Inflammatory macrophage (primary cell): Measurements from ENCODE around the gene ZNF697.
"Not testable (repeated sequence)": the region's sequence is repeated elsewhere in the genome, so short reads cannot be mapped to it uniquely, and the experiment has no call there.

Source experiments
- DNase-seq, 2 donors: peaks; one replicate each; pipeline ENCODE4 v3.0.0-alpha.2; 2020 to 2022

Gene ZNF697

DNA sequence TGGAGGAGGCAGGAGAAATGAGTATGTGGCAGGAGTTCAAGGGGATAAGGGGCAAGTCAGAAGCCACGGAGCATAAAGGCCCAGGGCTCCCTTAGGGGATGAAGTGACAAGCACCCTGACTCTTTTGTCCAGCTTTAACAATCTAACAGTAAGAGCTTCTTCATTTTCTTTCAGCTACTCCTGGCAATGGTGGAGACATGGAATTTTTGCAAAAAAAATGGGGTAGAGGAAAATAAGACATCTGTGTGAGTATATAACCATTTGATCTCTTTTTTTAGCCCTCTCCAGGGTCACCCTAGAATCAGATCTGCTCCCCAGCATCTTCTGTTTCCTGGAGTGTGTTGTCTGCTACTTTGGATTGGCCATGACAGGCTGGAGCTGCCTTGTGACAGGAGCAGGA, 47.1 kb downstream of the ZNF697 start:
- DNase-seq: no peak

DNA sequence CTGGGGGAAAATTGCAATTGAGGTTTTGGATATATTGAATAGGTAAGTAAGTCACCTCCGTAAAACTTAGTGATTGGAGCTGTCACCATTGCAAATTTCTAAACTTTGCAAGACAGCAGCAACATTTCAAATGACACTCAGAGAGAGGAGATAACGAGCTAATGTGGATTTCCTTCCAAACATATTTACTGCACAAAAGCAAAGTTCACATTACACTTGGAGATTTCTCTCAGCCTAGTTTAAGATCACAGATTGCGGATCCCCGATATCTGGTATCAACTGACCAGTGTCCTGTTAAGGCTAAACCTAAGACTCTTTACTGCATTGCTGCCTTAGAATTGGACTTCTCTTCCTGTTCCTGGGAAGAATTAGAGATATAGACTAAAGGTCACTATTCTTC, 47.5 kb downstream of the ZNF697 start:
- DNase-seq: no peak

DNA sequence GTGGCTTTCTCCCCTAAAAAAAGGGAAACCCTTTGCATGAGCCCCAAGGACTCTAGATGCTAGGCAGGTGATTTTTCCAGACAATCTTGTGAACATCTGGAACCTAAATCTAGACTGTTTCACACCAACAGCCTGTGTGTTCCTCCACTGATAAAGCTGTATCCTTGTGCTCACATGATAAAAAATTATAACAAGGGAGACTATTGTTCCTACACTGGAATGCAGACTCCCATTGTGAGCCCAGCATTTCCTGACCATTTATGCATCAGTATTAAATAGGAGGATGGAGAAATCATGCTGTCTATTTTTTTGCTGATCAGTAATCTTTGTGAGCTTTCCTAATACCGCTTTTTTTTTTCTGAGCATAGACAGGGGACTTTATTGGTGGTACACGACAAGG, 52.5 kb downstream of the ZNF697 start:
- no peak for DNase-seq

DNA sequence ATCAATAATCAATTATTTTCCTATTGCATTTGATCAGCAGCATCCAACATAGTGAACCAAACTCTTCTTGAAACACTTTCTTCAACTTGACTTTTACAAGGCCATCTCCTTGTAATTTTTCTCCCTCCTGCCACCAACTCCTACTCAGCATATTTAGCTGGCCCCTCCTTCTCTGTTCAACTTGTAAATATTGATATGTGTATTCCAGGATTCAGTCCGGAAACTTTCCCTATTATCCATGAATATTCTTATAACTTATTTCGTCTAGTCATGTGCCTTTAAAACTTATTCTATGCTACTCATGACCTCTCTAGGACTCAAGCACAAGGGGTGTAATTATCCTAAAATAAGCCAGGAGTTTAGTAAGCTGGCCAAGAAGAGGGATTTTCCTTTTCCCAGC, 52.9 kb downstream of the ZNF697 start:
- DNase-seq: no peak

DNA sequence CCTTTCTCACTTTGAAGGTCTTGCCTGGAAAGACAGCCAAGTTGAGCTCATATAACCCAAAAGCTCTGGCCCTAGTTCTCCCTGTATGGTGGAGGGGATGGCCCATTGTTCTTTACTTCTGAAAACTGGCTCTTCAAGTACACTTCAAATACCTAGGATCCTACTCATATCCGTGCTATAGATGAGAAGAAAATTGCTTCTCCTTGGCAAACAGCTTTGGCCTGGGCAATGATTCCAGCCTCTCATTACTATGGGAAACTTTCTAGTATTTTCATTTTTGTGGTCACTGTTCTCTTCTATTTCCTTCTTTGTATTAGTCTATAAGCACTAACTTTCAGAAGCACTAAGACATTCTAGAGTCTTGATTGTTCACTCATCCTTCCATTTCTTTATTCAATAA, 53.7 kb downstream of the ZNF697 start:
- DNase-seq: no peak

DNA sequence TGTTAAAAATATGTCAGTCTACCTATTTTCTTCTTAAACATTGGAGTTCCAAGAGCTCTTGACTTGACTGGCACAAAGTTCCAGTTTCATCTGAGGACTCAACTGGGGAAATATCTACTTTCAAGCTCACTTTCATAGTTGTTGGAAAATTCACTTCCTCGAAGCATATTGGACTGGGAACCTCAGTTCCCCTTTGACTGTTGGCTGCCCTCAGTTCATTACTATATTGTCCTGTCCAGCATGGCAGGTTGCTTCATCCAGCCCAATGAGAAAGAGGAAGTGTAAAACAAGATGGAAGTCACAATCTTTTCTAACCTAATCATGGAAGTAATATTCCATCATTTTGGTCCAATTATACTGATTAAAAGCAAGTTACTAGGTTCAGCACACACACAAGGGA, 54.3 kb downstream of the ZNF697 start:
- peak; percentile 72 to 77 for DNase-seq

DNA sequence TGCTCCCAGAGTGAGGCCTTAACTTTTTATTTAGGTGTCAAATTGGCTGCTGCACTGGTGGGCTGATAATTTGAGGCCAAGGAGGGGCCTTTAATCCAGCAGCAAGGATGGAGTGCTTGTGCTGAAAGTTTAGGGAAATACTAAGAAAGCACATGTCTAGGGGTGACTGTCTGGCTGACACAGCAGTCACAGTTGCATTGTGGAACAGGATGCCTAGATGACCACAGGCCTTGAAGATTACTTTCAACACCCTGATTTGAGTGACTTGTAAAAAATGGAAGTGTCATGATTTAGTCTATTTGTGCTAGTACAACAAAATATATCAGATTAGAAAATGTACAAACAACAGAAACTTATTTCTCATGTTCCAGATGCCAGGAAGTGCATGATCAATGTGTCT, 57.7 kb downstream of the ZNF697 start:
- peak; percentile 75 to 88 for DNase-seq

DNA sequence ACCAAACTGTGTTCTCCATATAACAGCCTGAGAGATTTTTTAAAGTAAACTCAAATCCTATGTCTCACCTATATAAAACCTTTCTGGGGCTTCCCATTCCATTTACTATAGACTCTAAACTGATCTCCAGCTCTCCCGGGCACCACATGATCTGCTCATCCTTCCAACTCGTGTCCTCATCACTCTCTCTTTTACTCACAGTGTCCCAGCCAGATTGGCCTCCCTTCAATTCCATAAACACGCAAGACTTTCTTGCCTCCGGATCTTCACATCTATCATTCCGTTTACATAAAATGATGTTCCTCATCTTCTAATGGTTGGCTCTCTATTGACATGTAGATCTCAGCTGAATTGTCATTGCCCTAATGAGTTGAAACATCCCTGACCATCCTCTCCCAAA, 59.4 kb downstream of the ZNF697 start:
- no peak for DNase-seq

DNA sequence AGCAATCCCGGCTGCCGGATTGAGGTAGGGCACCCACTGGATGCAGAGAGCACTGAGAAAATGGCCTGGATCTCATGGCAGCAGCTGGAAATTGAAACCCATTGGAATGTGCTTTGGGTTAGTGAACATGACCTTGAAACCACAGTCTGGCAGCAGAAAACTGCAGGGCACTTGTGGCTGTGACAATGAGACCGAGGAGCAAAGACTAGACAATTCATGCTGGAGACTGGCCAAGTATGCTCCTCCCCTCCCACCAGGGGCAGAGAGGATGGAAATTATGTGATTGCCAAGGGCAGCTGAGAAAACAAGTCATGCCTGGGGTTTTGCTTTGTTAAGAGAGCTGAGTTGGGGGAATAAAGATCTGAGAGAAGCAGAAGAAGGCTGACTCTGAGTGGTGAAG, 60.7 kb downstream of the ZNF697 start:
- DNase-seq: no peak

DNA sequence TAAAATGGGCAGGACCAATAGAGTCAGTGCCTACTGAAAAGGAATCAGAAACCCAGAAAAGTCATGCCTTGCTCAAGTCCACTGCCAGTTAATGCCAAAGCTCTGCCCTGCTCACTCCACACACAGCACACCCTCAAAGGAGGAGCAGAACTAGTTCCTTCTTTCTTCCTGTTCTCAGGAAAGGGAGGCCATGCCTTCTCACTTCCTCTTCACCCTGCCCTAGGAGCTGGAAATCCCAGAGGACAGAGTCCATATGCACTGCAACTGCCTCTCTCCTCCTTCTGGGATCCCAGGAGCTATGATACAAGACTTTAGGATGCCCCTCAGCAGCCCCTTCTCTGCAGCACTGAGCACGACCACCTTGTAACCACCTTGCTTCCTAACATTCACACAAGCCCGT, 62.3 kb downstream of the ZNF697 start:
- DNase-seq: peak; percentile 52 to 65

DNA sequence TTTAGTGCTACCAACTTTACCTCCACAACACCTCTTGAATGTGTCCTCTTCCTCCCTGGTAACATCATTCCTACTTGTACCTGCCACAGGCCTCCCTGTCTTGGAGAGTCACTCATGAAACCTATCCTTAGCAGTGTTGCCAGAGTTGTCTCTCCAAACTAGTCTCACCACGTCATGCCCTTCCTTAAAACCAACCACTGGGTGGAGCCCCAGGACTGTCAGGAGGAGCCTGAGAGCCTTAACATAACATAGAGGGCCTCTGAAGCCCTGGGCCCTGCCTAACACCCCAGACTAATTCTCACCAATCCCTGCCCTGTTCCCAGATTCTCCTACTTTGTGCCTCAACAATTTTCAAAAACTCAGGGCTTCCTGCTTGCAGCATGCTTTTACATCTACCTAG, 65.3 kb downstream of the ZNF697 start:
- DNase-seq: peak; percentile 74 to 81

DNA sequence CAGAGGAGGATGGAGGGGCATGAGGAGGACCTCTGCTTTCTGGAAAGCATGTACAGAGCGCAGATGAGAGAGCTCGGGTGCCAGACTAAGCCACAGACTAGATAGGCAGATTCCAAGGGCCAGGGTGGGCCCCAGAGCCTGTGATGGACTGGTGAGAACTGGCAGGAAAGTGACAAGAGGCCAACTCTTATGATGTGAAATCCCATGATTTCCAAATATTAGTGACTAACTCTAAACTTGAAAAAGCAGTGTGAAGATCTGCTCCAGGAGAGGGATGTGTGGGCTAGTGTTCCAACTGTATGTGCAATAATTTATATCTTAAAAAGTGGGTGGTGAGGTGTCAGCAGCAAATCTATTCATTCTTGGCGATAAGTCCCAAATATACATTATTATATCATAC, 67.0 kb downstream of the ZNF697 start:
- not testable (repeated sequence) for DNase-seq

DNA sequence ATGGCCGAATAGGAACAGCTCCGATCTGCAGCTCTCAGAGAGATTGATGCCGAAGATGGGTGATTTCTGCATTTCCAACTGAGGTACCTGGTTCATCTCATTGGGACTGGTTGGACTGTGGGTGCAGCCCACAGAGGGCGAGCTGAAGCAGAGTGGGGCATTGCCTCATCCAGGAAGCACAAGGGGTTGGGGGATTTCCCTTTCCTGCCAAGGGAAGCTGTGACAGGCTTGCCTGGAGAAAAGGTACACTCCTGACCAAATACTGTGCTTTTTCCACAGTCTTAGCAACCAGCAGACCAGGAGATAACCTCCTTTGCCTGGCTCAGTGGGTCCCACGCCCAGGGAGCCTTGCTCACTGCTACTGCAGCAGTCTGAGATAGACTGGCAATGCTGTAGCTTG, 74.2 kb downstream of the ZNF697 start:
- DNase-seq: no peak

DNA sequence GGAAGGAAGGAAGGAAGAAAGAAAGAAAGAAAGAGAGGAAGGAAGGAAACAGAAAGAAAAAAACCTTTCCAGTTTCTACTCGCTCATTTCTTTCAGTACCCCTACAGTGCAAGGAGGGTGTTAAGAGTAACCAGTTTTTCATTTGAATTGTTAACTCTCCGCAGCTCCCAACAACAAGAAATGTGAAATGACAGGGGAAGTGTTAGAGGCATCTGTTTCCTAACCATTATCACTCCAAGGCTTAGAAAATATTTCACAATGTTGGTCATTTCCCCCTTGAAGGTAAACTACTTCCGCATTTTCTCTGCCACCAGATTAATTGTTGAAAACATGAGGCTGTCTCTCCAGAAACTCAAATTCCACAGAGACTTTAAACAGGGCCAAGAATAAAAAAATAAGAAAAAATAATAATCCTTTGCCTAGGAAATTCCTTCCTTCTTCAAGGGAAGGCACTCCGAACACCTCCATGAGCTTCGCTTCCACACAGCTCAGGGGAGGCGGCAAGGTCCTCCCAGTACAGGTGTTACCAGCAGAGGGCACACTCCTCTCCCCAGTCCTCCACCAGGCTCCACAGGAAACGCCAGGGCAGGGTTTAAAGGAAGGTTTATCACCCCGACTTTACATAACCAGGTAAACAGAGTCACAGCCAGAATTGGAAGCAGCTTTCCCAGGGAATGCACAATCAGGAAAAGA, 78.0 kb downstream of the ZNF697 start:
- peak; percentile 43 to 61 for DNase-seq
